ENCODE data around the gene MBNL2.

- no peak for TF ChIP-seq CTCF (IDR thresholded peaks at IDR 0.05)
- TF ChIP-seq POLR2A (IDR thresholded peaks at IDR 0.05): no peak
Observed at GRCh38 chr13:97226788-97227627, 4.9 kb downstream of the MBNL2 start.
